ENCODE data around the gene SLC22A2. TPM values are rescaled to one million over a fixed set of nuclear protein-coding genes. Genes with fewer than 3 reads are reported as not detected.

SLC22A2 gene
- total and polyA plus RNA-seq, 10 of the 15 experiments (the other 5 are each of a cell fraction or from before 2014, with no cell fraction given) = 0.12 TPM; not detected in 9

DNA sequence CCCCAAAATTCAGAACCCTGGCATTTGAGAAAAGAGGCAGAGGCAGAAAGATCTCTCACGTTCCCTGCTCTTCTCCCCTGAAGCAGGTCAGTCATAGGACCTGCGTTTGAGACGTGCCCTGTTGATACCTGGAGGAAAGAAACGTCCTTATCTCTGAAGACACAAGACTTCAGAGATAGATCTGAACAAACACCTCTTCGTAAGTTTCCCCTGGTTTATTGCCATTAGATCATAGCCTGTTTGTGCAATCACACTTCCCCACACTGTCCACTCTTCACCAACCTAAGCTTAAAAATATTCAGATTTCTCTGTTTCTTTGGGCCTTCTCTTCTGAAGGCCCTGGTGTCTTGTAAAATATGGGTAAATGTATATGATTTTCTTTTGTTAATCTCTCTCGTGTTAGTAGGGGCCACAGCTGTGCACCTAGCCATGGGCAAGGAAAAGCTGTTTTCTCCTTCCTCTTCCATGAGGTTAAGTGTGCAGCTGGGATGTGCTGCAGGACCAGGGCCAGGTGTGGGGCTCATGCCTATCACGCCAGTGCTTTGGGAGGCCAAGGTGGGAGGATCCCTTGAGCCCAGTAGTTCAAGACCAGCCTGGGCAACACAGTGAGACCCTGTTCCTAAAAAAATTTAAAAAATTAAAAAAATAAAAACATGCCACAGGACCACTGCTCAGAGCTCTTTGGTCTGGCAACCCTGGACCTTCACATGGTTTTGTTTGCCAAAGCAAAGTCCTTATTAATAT, 4.7 kb upstream of the SLC22A2 start:
- ChIA-PET RAD21 (ENCODE audit: unreplicated experiment) (no interaction called here), POLR2A (no interaction called here), SMC1A (ENCODE audit: uncharacterized antibody, unreplicated experiment) (no interaction called here), CTCF (no interaction called here)
- H3K4me3 ChIP-seq = no peak overlapping the region
- H3K27ac ChIP-seq (ENCODE audit: control insufficient read depth, insufficient read depth) = no peak overlapping the region
- WGBS (ENCODE audit: insufficient coverage, insufficient replicate concordance, low lambda C conversion rate, missing lambda C conversion rate) = 15% methylated on average over 7 of the region's 7 CpGs
- peaks cover 7% of the 10 kb centered on the region; the same call in 1 of the 2 replicates for H3K4me1 ChIP-seq (ENCODE audit: control insufficient read depth, insufficient read depth, low read length)
- H3K9ac ChIP-seq (ENCODE audit: control insufficient read depth, insufficient read depth, low read length) = no peak overlapping the region
- TF ChIP-seq CEBPB (IDR thresholded peaks at IDR 0.05; ENCODE audit: borderline replicate concordance in 1 of 2, low read depth in 2 of 2, low read length in 2 of 2) (no peak), NFXL1 (IDR thresholded peaks at IDR 0.05; ENCODE audit: borderline replicate concordance) (no peak), SP1 (IDR thresholded peaks at IDR 0.05; ENCODE audit: low read depth, low read length) (no peak), TCF7 (IDR thresholded peaks at IDR 0.05; ENCODE audit: borderline replicate concordance) (no peak), LARP7 (IDR thresholded peaks at IDR 0.05) (no peak), USF1 (IDR thresholded peaks at IDR 0.05; ENCODE audit: borderline replicate concordance, extremely low read length, insufficient read depth, low read depth, low read length) (no peak), NRF1 (conservative IDR thresholded peaks at IDR 0.05; ENCODE audit: low read depth, low read length) (no peak), RFX5 (IDR thresholded peaks at IDR 0.05; ENCODE audit: low read depth, low read length) (no peak)
- ATAC-seq = no peak
- H3K4me2 ChIP-seq (ENCODE audit: control insufficient read depth, insufficient read depth) = no peak overlapping the region
- H2AFZ ChIP-seq (ENCODE audit: control insufficient read depth, low read depth, low read length) = no peak overlapping the region
- in situ Hi-C loops (cut with MboI) (no loop called here), intact Hi-C loops (cut with micrococcal nuclease; ENCODE audit: unreplicated experiment) (no loop called here)
- no TSS peak for BruUV-seq (replicated peaks)
- no peaks in the 10 kb centered on the region for H4K20me1 ChIP-seq (ENCODE audit: control insufficient read depth, insufficient read depth)
- FAIRE-seq = no peak
- DNase-seq (ENCODE audit: low read depth, low spot score) = no peak
- no peaks in the 10 kb centered on the region for H3K36me3 ChIP-seq (ENCODE audit: control insufficient read depth in 2 of 2, insufficient read depth in 2 of 2, low read length in 1 of 2)
- H3K9me3 ChIP-seq (replicated peaks; ENCODE audit: control insufficient read depth, insufficient read depth, low read length) = no peaks in the 10 kb centered on the region
- no peaks in the 10 kb centered on the region; a peak in 2 of 4 replicates for H3K27me3 ChIP-seq (replicated peaks in 1 of 2; ENCODE audit: control insufficient read depth in 2 of 2, insufficient read depth in 2 of 2, low read length in 1 of 2)
- no peaks in the 10 kb centered on the region for H3K79me2 ChIP-seq (ENCODE audit: control insufficient read depth, insufficient read depth, low read length)

All from GM12878 (cell line).